OCI-LY1 (cell line): ENCODE data around the gene SEMA4C.

Experiments used
- CTCF ChIP-seq: fragments of 200-600 bp; sonication (generic), shearing (Covaris generic); IDR thresholded peaks from 2 replicates; pipeline ENCODE4 v1.5.1; 2017; ENCODE audit warnings: mild to moderate bottlenecking, antibody characterized with exemption, low read length, moderate library complexity, mixed read lengths
- EZH2 ChIP-seq: fragments of 200-600 bp; sonication (generic), shearing (Covaris generic); IDR thresholded peaks from 2 replicates; pipeline ENCODE4 v1.8.0; 2017; ENCODE audit warnings: borderline replicate concordance, mixed run types, mild to moderate bottlenecking, antibody characterized with exemption, low read length, moderate library complexity, mixed read lengths

GRCh38 chr2:96878171-96878570 lies 8.3 kb upstream of the SEMA4C start:
- TF ChIP-seq CTCF = no peak
- no peak for TF ChIP-seq EZH2
